ENCODE data around the gene FOSL1. TPM values are rescaled to one million over a fixed set of nuclear protein-coding genes. Genes with fewer than 3 reads are reported as not detected.

FOSL1 gene
- total RNA-seq, 1 experiment from 2014 or later = 33.7 TPM

- H3K27me3 Mint-ChIP-seq (ENCODE audit: low read depth) = peaks cover 69% of the 10 kb centered on the region
- no CpG with 5 or more reads among the region's 78 CpGs for WGBS (ENCODE audit: extremely low coverage, insufficient read length, low lambda C conversion rate)
- peaks cover 14 to 17% of the 10 kb centered on the region in 2 experiments for H3K4me1 Mint-ChIP-seq
These were observed 648 bp downstream of the FOSL1 start for GRCh38 chr11:65899356-65900124.

More at GRCh38 chr11:65899356-65900124, 648 bp downstream of the FOSL1 start:
- no peak overlapping the region for H2BK15ac ChIP-seq (ENCODE audit: low read depth, low read length)
- H3K4me3 Mint-ChIP-seq = peak overlapping the region; percentile 78 to 80
- H3K9me3 Mint-ChIP-seq = no peaks in the 10 kb centered on the region; a peak in 1 of 5 replicates
- H2BK5ac ChIP-seq (ENCODE audit: insufficient read length, low read length) = no peak overlapping the region
- H4K5ac ChIP-seq (ENCODE audit: insufficient read length, low read depth, low read length) = no peak overlapping the region
- H3K23me2 ChIP-seq (ENCODE audit: insufficient read length, low read depth, low read length, poor library complexity, severe bottlenecking) = peaks cover 9% of the 10 kb centered on the region
- no peaks in the 10 kb centered on the region for H3K9me3 ChIP-seq (ENCODE audit: control insufficient read depth, low read depth, low read length)
- no peak overlapping the region for H3K9ac ChIP-seq (ENCODE audit: extremely low read depth, insufficient read length, low read length)
- H2AFZ ChIP-seq (ENCODE audit: low read length) = no peak overlapping the region
- no peaks in the 10 kb centered on the region for H3K4me1 ChIP-seq (ENCODE audit: insufficient read depth, low read length)
- no peak for TF ChIP-seq CTCF (conservative IDR thresholded peaks at IDR 0.05)
- no peak overlapping the region for H2AK5ac ChIP-seq (ENCODE audit: insufficient read length, low read length)
- H3K4ac ChIP-seq (ENCODE audit: low read depth, low read length) = no peak overlapping the region
- peaks cover 0 to 23% (median 0%) of the 10 kb centered on the region in 3 experiments; a peak in 2 of 7 replicates for H3K36me3 Mint-ChIP-seq (ENCODE audit: insufficient read depth in 1 of 3, low read depth in 3 of 3)
- H3K14ac ChIP-seq (ENCODE audit: insufficient read depth, low read length) = peak overlapping the region; percentile 62; the same call in 1 of the 2 replicates
- no peak overlapping the region for H2BK20ac ChIP-seq (ENCODE audit: low read depth, low read length, poor library complexity, severe bottlenecking)
- H3K27me3 ChIP-seq (ENCODE audit: insufficient read depth, low read length) = peaks cover 17% of the 10 kb centered on the region; the same call in 1 of the 2 replicates
- no peak overlapping the region for H2BK12ac ChIP-seq (ENCODE audit: insufficient read length, low read depth, low read length)
- H3K18ac ChIP-seq (ENCODE audit: insufficient read length, low read depth, low read length) = peak overlapping the region; percentile 65
- DNase-seq = peak; percentile 67
- H3K27ac ChIP-seq (ENCODE audit: insufficient read length, low read depth, low read length) = no peak overlapping the region
- H4K8ac ChIP-seq (replicated peaks; ENCODE audit: insufficient read length, low read depth, low read length) = no peak overlapping the region
- H3K27ac Mint-ChIP-seq = 0 out of 7 replicates have a peak overlapping the region, but pooled peaks of 1 of the 3 experiments have one; percentile 14
- H4K20me1 ChIP-seq (ENCODE audit: control insufficient read depth, insufficient read depth, insufficient read length) = no peaks in the 10 kb centered on the region
- H3T11ph ChIP-seq (ENCODE audit: low read length) = no peak overlapping the region
- no peak overlapping the region for H2BK120ac ChIP-seq (ENCODE audit: low read depth, low read length, poor library complexity, severe bottlenecking)
- no peak overlapping the region for H4K91ac ChIP-seq (ENCODE audit: insufficient read length, low read depth, low read length)
- H3K4me2 ChIP-seq (ENCODE audit: insufficient read depth, insufficient read length, low read length) = peak overlapping the region; percentile 86
- no peak overlapping the region for H3K56ac ChIP-seq (ENCODE audit: insufficient read length, low read depth, low read length)
- H3K23ac ChIP-seq (ENCODE audit: insufficient read length, low read depth, low read length) = no peak overlapping the region
- no peaks in the 10 kb centered on the region for H3K79me2 ChIP-seq (ENCODE audit: insufficient read depth, low read length)
- H3K79me1 ChIP-seq (ENCODE audit: insufficient read depth, low read depth, low read length, poor library complexity, severe bottlenecking) = no peaks in the 10 kb centered on the region

Measured in H9 (cell line).